Measurements from ENCODE around the gene ZNF444.
"Not testable (repeated sequence)": the region's sequence is repeated elsewhere in the genome, so short reads cannot be mapped to it uniquely, and the experiment has no call there.

ZNF444 gene

DNA sequence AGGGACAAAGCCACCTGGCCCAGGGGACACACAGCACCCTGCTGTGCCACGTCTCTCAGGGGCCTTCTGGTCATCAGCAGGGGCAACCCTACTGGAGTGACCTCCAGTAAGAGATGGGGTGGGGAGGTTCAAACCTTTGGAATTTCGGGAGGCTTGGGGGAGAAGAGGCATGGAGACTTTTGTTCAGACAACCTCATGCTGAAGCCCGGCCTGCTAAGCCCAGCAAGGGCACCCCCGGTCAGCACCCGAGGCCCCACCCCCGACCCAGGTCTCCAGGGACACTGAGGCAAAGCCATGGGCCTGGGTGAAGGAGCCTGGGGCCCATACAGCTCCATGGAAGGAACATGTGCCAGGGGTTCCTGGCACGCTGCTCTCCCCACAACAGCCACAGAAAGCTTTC lies 43.3 kb upstream of the ZNF444 start:
- Histone ChIP-seq H3K27ac (no peak overlapping the region), H3K4me3 (no peak overlapping the region)
- TF ChIP-seq, protein P1, sequence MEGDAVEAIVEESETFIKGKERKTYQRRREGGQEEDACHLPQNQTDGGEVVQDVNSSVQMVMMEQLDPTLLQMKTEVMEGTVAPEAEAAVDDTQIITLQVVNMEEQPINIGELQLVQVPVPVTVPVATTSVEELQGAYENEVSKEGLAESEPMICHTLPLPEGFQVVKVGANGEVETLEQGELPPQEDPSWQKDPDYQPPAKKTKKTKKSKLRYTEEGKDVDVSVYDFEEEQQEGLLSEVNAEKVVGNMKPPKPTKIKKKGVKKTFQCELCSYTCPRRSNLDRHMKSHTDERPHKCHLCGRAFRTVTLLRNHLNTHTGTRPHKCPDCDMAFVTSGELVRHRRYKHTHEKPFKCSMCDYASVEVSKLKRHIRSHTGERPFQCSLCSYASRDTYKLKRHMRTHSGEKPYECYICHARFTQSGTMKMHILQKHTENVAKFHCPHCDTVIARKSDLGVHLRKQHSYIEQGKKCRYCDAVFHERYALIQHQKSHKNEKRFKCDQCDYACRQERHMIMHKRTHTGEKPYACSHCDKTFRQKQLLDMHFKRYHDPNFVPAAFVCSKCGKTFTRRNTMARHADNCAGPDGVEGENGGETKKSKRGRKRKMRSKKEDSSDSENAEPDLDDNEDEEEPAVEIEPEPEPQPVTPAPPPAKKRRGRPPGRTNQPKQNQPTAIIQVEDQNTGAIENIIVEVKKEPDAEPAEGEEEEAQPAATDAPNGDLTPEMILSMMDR (IDR thresholded peaks at IDR 0.05), result no peak
- DNase-seq (ENCODE audit: low spot score), result no peak

DNA sequence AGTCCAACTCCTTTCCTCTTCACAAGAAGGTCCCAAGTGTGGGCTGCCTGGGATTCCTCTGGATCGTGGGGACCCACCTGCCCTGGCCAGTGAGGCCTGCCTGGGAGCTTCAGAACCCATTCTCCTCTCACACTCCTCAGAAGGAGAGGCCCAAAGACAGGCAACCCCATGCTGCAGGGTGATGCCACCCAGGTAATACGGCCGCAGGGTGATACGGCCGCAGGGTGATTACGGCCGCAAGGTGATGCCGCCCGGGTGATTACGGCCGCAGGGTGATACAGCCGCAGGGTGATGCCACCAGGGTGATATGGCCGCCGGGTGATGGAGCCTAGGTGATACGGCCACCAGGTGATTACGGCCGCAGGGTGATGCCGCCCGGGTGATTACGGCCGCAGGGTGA lies 42.9 kb upstream of the ZNF444 start:
- not testable (repeated sequence) for H3K27ac ChIP-seq; DNase-seq (ENCODE audit: low spot score); H3K4me3 ChIP-seq

DNA sequence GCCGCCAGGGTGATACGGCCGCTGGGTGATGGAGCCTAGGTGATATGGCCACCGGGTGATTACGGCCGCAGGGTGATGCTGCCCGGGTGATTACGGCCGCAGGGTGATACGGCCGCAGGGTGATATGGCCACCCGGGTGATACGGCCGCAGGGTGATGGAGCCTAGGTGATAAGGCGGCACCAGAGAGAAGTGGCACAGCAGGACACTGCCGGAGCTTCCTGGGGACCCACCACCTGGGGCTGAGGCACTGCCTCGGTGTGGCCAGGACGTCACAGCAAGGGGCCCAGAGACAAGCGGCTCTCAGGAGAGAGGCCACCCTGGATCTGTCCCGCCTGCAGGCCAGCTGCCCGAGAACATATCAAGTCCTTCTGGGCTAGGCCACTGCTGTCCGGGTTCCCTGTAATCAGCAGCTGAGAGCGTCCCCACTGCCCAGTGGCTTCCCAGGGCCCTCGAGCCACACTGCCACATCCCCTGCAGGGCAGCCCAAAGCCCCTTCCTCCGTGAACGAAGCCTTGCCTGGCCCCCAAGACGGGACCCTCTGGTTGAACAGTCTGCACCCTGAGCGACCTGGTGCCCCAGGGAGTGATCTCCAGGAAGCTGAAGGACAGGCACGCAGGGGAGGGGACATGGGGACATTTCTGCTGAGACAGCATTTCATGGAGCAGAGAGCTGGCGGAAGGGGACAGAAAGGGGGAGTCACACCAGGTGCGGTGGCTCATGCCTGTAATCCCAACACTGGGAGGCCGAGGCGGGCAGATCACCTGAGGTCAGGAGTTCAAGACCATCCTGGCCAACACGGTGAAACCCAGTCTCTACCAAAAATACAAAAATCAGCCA lies 42.1 kb upstream of the ZNF444 start:
- TF ChIP-seq, protein P1 (IDR thresholded peaks at IDR 0.05), result no peak
- no peak for DNase-seq (ENCODE audit: low spot score)
- Histone ChIP-seq H3K4me3 (no peak overlapping the region), H3K27ac (no peak overlapping the region)

DNA sequence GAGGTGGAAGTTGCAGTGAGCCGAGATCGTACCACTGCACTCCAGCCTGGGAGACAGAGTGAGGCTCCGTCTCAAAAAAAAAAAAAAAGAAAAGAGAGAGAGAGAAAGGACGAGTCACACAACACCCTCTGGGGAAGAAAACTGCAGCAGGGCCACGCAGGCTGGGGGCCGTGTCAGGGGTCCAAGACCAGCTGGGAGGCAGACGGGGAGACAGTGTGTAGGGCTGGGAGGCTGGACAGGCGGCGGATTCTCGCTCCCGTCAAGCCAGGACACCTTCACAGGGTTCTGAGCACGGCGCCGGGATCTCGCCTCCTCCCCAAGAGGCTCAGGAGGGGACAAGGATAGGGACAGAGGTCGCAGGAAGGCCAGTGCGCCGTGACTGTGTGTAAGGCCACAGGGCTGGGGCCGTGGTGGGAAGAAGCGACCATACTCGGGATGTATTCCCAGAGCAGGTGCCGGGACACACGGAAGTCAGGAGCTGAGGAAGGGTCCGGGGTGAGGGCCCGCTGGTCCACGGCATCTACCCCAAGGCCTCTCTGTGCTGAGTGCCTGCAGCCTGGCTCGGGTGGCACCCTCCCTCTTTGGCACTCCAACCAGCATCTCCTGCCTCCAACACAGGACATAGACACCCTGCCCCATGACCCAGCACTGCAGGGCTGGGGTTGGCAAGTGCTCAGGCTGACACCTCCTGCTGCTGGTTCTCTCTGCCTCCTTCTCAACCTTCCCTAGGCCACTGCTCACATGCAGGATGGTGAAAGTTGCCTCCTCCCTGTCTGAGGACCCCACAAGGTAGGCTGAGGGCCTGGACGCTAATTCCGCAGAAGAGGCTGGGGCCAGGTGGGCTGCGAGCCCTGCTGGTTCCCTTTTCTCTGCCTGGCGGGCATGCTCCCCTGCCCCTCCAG lies 41.2 kb upstream of the ZNF444 start:
- TF ChIP-seq, protein P1 (IDR thresholded peaks at IDR 0.05), result no peak
- no peak for DNase-seq (ENCODE audit: low spot score)
- H3K4me3 ChIP-seq, result no peak overlapping the region
- no peak overlapping the region for H3K27ac ChIP-seq

DNA sequence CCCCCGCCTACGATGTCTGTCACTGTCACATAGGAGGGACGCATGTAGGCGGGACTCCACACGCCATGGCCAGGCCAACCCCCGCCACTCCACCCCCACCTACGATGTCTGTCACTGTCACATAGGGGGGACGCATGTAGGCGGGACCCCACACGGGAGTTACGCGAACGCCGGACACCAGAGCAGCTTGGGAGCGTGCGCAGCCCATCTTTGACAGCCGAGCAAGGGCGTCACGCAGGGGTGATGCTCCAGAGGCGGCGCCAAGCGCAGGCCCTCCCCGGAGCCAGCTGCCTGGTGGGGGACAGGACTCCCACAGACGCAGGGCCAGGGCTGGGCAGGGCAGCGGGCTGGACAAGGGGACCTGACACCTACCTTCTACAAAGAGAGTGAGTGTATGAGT lies 40.0 kb upstream of the ZNF444 start:
- TF ChIP-seq, protein P1 (IDR thresholded peaks at IDR 0.05), result no peak
- DNase-seq (ENCODE audit: low spot score), result no peak
- Histone ChIP-seq H3K27ac (no peak overlapping the region), H3K4me3 (no peak overlapping the region)

DNA sequence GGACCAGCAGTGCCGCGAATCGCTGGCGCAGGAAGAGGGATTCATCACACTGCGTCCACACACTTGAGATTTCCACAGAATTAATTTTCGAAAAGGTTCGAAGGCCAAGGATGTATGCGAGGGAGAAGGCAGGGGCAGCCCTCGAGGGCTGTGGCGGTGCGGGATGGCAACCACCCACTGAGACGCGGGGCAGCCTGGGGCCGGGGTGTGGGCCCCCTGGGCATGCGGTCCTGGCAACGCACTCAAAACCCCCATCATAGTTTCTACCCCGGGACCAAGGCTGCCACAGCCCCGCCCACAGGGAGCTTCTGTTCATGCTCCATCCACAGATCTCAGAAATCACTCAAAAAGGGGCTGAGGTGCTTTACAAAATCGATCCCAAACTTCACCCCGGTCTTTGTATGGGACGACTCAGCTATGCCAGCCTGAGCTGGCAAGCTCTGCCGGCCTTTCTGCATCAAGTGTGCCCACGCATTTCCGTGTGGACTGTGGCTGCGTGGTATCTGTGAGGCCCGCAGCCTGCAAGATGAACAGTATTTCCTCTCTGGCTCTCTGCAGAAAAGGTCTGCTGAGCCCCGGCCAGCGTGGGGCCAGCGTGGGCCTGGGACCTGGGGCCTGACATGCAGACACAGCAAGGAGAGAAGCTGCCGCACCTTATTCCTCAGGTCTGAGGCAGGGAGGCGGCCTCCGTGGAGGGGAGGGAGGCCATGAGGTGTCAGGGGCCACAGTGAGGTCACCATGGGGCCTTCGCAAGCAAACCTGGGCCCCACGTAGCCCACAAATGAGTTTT lies 39.1 kb upstream of the ZNF444 start:
- H3K27ac ChIP-seq, result no peak overlapping the region
- TF ChIP-seq, protein P1 (IDR thresholded peaks at IDR 0.05), result no peak
- no peak for DNase-seq (ENCODE audit: low spot score)

More for the DNA sequence above, 39.1 kb upstream of the ZNF444 start:
- H3K4me3 ChIP-seq, result no peak overlapping the region

Measured in coronary artery (tissue), 2 donors.